Smooth muscle cell (in vitro differentiated cells): ENCODE results near the gene NRXN3. TPM values are rescaled to one million over a fixed set of nuclear protein-coding genes. Genes with fewer than 3 reads are reported as not detected.

Experiments used
- DNase-seq: peaks from one replicate; lab custom pipeline; 2025; ENCODE audit not compliant: unreplicated experiment; lab: John Stamatoyannopoulos, UW
- H2AFZ ChIP-seq: fragments of 200-600 bp; sonication (generic); 2 replicates; pipeline ENCODE4 v1.6.0; 2016; ENCODE audit warnings: antibody characterized with exemption, low read depth, mild to moderate bottlenecking
- H3F3A ChIP-seq: fragments of 200-600 bp; sonication (generic); 2 replicates; pipeline ENCODE4 v1.6.0; 2017; ENCODE audit warnings: antibody characterized with exemption, low read depth
- H3K27ac ChIP-seq: fragments of 200-600 bp; sonication (generic); 2 replicates; pipeline ENCODE4 v1.5.1; 2016; ENCODE audit warnings: low read depth, mild to moderate bottlenecking
- H3K27me3 ChIP-seq: fragments of 200-600 bp; sonication (generic); 2 replicates; pipeline ENCODE4 v1.6.1; 2016; ENCODE audit warnings: low read depth, mild to moderate bottlenecking
- H3K36me3 ChIP-seq: fragments of 200-600 bp; sonication (generic); 2 replicates; pipeline ENCODE4 v1.5.1; 2016; ENCODE audit warnings: low read depth
- H3K4me1 ChIP-seq: fragments of 200-600 bp; sonication (generic); 2 replicates; pipeline ENCODE4 v1.5.1; 2016; ENCODE audit warnings: low read depth
- H3K4me2 ChIP-seq: fragments of 200-600 bp; sonication (generic); 2 replicates; pipeline ENCODE4 v1.6.0; 2016; ENCODE audit warnings: mild to moderate bottlenecking
- H3K4me3 ChIP-seq: fragments of 200-600 bp; sonication (generic); 2 replicates; pipeline ENCODE4 v1.5.1; 2016; ENCODE audit warnings: mild to moderate bottlenecking
- H3K79me2 ChIP-seq: fragments of 200-600 bp; sonication (generic); 2 replicates; pipeline ENCODE4 v1.6.0; 2016; ENCODE audit warnings: low read depth, mild to moderate bottlenecking
- H3K9ac ChIP-seq: fragments of 200-600 bp; sonication (generic); 2 replicates; pipeline ENCODE4 v1.6.0; 2016; ENCODE audit warnings: low read depth
- H3K9me3 ChIP-seq: fragments of 200-600 bp; sonication (generic); replicated peaks from 2 replicates; pipeline ENCODE4 v1.5.1; 2016; ENCODE audit warnings: low read depth
- H4K20me1 ChIP-seq: fragments of 200-600 bp; sonication (generic); 2 replicates; pipeline ENCODE4 v1.6.0; 2016; ENCODE audit warnings: low read depth
- CTCF ChIP-seq: fragments of 200-600 bp; sonication (generic); IDR thresholded peaks from 2 replicates; pipeline ENCODE4 v1.5.1; 2017; ENCODE audit warnings: borderline replicate concordance, mild to moderate bottlenecking, antibody characterized with exemption; ENCODE audit not compliant: insufficient read depth, poor library complexity, severe bottlenecking
- WGBS: methylation state at CpG from one replicate; pipeline ENCODE4 v1.1.7; 2016; ENCODE audit warnings: low lambda C conversion rate; 5-methylcytosine and 5-hydroxymethylcytosine counted together
- polyA plus RNA-seq: library from polyadenylated mRNA; unstranded; fragments of >200 nt; fragmentation: Nextera tagmentation; extraction: Ambion mirVana; gene quantifications from 2 replicates; pipeline ENCODE4 v1.2.1, GENCODE V29; 2016
- total RNA-seq: library from RNA; depleted of rRNA; stranded (reverse); fragments of >200 nt; gene quantifications from 2 replicates; pipeline ENCODE4 v1.2.3, GENCODE V29; 2014

Gene NRXN3
- total and polyA plus RNA-seq, 2 experiments from 2014 or later, result 1.2 to 7.0 TPM

- no peaks in the 10 kb centered on the region for H3K27me3 ChIP-seq
- no peaks in the 10 kb centered on the region for H3K79me2 ChIP-seq
Observed at GRCh38 chr14:78310272-78310671, 140.1 kb downstream of the NRXN3 start.

GRCh38 chr14:78313499-78313898 is 143.3 kb downstream of the NRXN3 start:
- no peak for TF ChIP-seq CTCF
- H3K4me2 ChIP-seq, result no peak overlapping the region
- H3K27ac ChIP-seq, result no peak overlapping the region
- H2AFZ ChIP-seq, result no peak overlapping the region
- no peaks in the 10 kb centered on the region for H3K27me3 ChIP-seq
- H3K4me3 ChIP-seq, result no peak overlapping the region
- H3F3A ChIP-seq, result no peaks in the 10 kb centered on the region
- 92% methylated on average over 3 of the region's 3 CpGs for WGBS
- H3K79me2 ChIP-seq, result no peaks in the 10 kb centered on the region
- H4K20me1 ChIP-seq, result no peaks in the 10 kb centered on the region
- H3K9me3 ChIP-seq, result no peaks in the 10 kb centered on the region
- no peaks in the 10 kb centered on the region for H3K36me3 ChIP-seq
- no peak overlapping the region for H3K9ac ChIP-seq
- DNase-seq, result no peak
- peaks cover 20% of the 10 kb centered on the region for H3K4me1 ChIP-seq

More at GRCh38 chr14:78310272-78310671, 140.1 kb downstream of the NRXN3 start:
- H3K9ac ChIP-seq, result no peak overlapping the region
- no peak overlapping the region for H3K4me2 ChIP-seq
- no peaks in the 10 kb centered on the region for H3K36me3 ChIP-seq
- 87% methylated on average over 3 of the region's 3 CpGs for WGBS
- H3K27ac ChIP-seq, result no peak overlapping the region
- TF ChIP-seq CTCF, result no peak
- DNase-seq, result no peak
- no peak overlapping the region for H2AFZ ChIP-seq
- no peaks in the 10 kb centered on the region for H3K9me3 ChIP-seq
- no peaks in the 10 kb centered on the region for H4K20me1 ChIP-seq
- H3K4me3 ChIP-seq, result no peak overlapping the region
- H3F3A ChIP-seq, result no peaks in the 10 kb centered on the region
- H3K4me1 ChIP-seq, result peaks cover 13% of the 10 kb centered on the region

GRCh38 chr14:78314484-78314883 is 144.3 kb downstream of the NRXN3 start:
- no peak overlapping the region for H3K4me2 ChIP-seq
- no peak overlapping the region for H3K4me3 ChIP-seq
- DNase-seq, result no peak
- H3K9ac ChIP-seq, result no peak overlapping the region
- no peaks in the 10 kb centered on the region for H3K36me3 ChIP-seq
- H3K79me2 ChIP-seq, result no peaks in the 10 kb centered on the region
- H3K27ac ChIP-seq, result no peak overlapping the region
- H3K9me3 ChIP-seq, result no peaks in the 10 kb centered on the region
- H2AFZ ChIP-seq, result no peak overlapping the region
- WGBS, result 66% methylated on average over 4 of the region's 4 CpGs
- H3K4me1 ChIP-seq, result peaks cover 20% of the 10 kb centered on the region
- H3F3A ChIP-seq, result no peaks in the 10 kb centered on the region
- no peaks in the 10 kb centered on the region for H3K27me3 ChIP-seq
- H4K20me1 ChIP-seq, result no peaks in the 10 kb centered on the region
- TF ChIP-seq CTCF, result no peak

GRCh38 chr14:78316052-78316451 is 145.9 kb downstream of the NRXN3 start:
- no peaks in the 10 kb centered on the region for H3K9me3 ChIP-seq
- no peaks in the 10 kb centered on the region for H4K20me1 ChIP-seq
- no peak overlapping the region for H3K9ac ChIP-seq
- H3K36me3 ChIP-seq, result no peaks in the 10 kb centered on the region
- H3K79me2 ChIP-seq, result no peaks in the 10 kb centered on the region
- H3K4me2 ChIP-seq, result no peak overlapping the region
- H3K27ac ChIP-seq, result no peak overlapping the region
- H3F3A ChIP-seq, result no peaks in the 10 kb centered on the region
- 54% methylated on average over 1 of the region's 1 CpG for WGBS
- no peaks in the 10 kb centered on the region for H3K27me3 ChIP-seq
- no peak overlapping the region for H3K4me3 ChIP-seq
- H3K4me1 ChIP-seq, result peaks cover 28% of the 10 kb centered on the region
- no peak for DNase-seq
- no peak for TF ChIP-seq CTCF
- no peak overlapping the region for H2AFZ ChIP-seq
